Heart left ventricle (tissue), 13 donors: ENCODE measurements around the gene KDM2A.

Source experiments
- POLR2A ChIP-seq, 2 donors: fragments of 450-650 bp; IDR thresholded peaks; one replicate each; pipeline ENCODE4 v1.6.1; 2017; ENCODE audit warnings: antibody characterized with exemption in 2 of 2, mild to moderate bottlenecking in 2 of 2, moderate library complexity in 2 of 2
- TF ChIP-seq, protein P1 (sequence below), 12 donors: fragments of 200-600 bp; sonication (generic) in 4 of 12; IDR thresholded peaks; one replicate each; pipeline versions ENCODE4 v1.5.0 to v1.8.0; 2018 to 2022; ENCODE audit warnings: antibody characterized with exemption in 12 of 12, mild to moderate bottlenecking in 5 of 12
- donor health status: ischemic (EF 13 %, LVEDD 7.1; RV severe dilation, severe dysfunction).
- donor health status: DM: no; HTN: yes; CAD: no.
- donor health status: DM: no; HTN: no; CAD: no.
- donor health status: ischemic (EF 25% LVEDD 6.9; RV normal size, moderate dysfunction).
- donor health status: ischemic (EF 25% LVEDD 5.7; RV mildly dilated, moderate dysfunction).
- donor health status: ischemic (EF 35%, LVEDD 5.7; RV mildly dilated, moderate dysfunction).
- donor health status: nonischemic (EF 11% LVEDD 7.7; RV severe dilation, severe dysfunction).
- donor health status: DM: yes; HTN: yes; CAD: no.
- donor health status: PGD.
- donor health status: ischemic (EF 29% LVEDD 5.4; RV normal size, mild dysfunction).
- donor health status: nonischemic (EF 23%, LVEDD 6.1; RV moderate dilation, normal function).

GRCh38 chr11:67126986-67127385, 7.9 kb downstream of the KDM2A start:
- TF ChIP-seq, protein P1, sequence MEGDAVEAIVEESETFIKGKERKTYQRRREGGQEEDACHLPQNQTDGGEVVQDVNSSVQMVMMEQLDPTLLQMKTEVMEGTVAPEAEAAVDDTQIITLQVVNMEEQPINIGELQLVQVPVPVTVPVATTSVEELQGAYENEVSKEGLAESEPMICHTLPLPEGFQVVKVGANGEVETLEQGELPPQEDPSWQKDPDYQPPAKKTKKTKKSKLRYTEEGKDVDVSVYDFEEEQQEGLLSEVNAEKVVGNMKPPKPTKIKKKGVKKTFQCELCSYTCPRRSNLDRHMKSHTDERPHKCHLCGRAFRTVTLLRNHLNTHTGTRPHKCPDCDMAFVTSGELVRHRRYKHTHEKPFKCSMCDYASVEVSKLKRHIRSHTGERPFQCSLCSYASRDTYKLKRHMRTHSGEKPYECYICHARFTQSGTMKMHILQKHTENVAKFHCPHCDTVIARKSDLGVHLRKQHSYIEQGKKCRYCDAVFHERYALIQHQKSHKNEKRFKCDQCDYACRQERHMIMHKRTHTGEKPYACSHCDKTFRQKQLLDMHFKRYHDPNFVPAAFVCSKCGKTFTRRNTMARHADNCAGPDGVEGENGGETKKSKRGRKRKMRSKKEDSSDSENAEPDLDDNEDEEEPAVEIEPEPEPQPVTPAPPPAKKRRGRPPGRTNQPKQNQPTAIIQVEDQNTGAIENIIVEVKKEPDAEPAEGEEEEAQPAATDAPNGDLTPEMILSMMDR (IDR thresholded peaks at IDR 0.05), result no peak
- no peak for TF ChIP-seq POLR2A (IDR thresholded peaks at IDR 0.05)
